NCI-H82 (cell line): ENCODE measurements around the gene HECTD2.
"Not testable (repeated sequence)": the region's sequence is repeated elsewhere in the genome, so short reads cannot be mapped to it uniquely, and the experiment has no call there.

Experiments
- DNase-seq: peaks from one replicate; lab custom pipeline; 2025; lab: John Stamatoyannopoulos, UW

HECTD2 gene

DNA sequence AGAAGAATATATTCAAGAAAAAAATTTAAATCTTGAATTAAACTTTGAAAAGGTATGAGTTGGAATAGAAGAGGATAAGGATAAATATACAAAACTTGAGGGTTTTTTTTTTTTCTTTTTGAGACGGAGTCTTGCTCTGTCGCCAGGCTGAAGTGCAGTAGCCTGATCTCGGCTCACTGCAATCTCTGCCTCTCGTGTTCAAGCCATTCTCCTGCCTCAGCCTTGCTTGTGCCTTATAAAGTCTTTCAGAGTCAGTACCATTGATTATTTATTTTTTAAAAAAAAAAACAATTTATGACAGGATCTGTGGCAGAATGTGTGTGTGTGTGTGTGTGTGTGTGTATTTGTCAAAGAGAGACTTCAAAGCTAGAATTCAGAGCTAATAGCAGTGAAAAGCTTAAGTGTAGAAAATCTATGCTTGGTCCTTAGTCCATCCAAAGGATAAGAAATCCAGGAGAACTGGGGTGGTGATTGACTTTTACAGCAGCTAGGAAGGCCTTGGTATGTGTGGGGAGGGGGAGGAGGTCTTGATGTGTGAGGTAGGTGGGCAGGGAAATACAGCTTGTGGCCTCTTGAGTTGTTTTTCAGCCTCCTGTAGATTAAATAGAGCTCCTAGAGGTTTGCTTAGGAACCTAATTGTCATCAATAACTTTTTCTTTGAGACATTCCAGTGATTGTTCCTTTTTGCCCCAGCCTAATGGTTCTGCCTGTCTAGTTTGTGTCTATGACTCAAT is 2.4 kb downstream of the HECTD2 start:
- DNase-seq: no peak

DNA sequence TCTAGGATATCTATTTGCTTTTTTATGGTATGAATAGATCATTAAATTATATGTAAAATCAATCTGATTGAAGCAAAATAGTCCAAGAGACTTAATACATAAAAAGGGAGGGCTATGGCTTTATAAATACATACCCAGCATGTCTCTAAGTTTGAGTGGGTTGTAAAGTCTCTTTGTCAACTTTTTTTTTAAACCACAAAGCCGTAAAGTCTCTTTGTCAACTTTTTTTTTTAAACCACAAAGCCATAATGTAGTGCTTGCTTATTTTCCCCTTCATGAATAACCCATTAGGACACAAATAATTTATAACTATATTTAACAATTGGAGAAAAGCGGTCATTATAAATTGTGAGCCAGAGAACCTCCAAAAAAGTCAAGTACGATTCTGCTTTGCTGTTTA is 5.7 kb downstream of the HECTD2 start:
- no peak for DNase-seq

DNA sequence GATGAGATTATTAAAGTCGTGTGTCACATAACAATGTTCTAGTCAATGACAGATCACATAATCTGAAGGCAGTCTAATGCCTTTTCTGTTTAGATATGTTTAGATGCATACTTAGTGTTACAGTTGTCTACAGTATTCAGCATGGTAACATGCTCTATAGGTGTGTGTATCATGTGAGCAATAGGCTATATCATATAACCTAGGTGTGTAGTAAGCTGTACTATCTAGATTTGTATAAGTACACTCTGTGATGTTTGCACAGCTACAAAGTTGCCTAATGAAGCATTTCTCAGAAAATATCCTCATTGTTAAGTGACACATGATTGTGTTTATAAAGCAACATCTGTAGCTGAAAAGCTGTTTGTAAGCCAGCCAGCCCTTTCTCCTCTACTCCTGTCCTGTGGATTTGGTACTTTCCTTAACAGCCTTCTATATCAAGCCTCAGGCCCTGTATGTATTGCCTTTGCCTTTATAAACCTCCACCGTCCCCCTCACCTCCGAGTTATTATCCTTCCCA is 6.3 kb downstream of the HECTD2 start:
- no peak for DNase-seq

DNA sequence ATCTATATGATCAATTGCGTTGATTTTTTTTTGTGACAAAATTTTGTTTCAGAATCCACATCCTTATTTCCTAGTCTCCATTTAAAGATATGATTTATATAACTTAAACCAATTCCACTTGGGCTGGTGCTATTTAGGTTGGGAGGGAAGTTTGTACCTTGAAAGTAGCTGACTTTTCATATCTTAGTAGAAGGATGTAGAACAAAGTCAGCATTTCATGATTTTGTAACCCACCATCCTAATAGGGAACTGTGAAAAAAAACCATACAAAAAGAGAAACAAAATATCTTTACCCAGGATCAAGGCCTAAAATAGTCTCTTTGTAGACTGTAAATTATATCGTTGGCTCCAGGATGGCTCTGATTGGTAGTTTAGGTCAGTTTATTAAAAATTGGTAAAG is 8.3 kb downstream of the HECTD2 start:
- DNase-seq: no peak

DNA sequence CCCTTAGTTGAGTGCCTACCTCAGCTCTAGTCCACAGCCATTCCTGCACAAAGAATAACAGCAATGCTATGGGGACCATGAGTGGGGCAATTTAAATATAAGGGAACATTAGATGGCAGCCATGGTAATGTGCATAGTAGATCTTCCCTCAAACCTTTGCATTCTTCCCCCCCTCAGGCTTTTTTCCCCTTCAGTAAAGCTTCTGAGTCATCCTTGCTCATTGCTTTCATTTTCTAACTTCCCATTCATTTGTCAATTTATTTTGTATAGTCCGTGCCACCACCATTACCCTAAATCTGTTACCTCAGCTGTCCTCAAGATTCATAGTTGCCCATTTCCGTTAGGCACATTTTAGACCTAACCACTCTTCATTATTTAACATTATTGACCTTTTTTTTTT is 10.7 kb downstream of the HECTD2 start:
- DNase-seq: no peak

DNA sequence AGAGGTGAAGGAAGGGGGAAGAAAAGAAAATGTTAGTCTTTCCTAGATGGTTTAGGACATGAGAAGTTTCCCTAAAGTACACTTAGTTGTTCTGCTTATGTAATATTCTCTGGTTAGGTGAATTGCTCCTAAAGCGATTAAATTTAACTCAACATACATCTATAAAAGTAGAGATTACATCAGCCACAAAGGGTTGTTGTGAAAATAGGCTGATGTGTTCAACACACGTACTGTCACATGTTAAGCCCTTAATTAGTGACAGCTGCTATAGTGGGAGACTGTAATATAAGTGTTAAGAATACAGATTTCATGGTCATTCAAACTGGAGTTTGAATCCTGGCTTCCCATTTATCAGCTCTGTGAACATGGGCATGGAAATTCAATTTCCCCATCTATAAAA is 12.8 kb downstream of the HECTD2 start:
- peak; percentile 76 for DNase-seq

DNA sequence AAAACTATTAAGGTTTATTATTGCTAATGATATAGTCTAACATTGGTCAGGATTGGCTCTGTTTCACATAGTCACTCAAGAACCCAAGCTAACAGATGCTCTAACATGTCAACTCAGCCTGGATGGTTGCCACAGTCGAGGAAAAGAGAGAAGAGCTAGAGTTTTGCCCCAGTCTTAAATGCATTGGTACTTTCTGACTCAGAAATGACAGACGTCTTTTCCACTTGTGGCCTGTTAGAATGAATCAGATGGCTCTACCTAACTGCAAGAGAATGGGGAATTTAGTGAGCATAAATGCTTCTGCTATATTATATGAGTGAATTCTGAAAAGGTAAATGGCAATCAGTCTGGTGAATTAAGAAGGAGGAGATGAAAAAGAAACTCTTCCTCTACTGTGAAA is 13.9 kb downstream of the HECTD2 start:
- no peak for DNase-seq

DNA sequence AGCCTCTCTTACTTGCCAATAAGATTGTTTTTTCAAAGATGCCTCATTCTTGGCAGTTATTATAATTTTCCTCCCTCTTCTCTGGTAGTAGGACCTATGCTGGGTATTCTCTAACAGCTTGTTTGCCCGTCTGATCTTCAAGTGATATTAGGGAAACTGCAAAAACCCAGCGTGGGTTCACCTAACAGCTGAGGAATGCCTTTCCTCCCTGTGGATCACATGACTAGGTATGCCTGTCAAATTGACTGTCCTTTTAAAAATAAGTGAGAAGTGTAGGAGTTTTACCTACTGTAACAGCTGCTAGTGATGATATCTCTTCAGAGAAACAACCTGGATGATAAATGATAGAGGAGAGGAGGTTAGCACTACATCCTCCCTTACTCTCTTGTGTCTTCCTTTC is 22.0 kb downstream of the HECTD2 start:
- DNase-seq: no peak

DNA sequence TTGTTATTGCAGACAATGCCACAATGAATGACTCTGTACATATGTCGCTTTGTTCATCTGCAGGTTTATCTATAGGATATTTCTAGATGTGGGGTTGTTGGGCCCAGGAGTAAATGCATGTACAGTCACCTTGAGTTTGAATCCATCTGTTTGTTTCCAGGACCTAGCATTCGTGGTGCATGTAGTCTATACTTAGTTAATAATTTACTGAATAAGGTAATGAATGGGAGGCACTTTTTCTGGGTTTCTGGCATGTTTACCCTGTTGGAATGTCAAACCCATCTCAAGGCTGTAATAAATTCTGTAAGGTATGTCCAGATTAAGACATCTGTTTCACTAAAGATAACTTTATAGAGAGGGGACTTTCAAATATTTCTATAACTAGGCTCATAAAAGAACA is 23.5 kb downstream of the HECTD2 start:
- no peak for DNase-seq

DNA sequence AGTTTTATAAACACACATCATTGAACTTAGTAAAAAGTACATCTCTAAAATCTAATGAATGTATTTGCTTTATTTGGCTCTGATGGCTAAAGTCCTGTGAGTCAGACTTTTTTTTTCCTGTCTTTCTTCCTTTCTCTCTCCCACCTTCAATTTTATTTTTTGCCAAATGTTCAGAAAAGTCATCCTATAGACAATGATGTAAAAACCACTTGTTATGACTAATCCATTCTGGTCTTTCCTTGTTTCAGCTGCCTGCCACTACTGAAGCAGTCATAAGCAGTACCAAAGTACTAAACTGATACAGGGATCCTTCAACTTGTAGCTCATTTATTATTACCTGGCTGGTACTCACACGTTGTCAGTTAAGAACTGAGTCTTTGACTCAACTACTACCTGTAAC is 23.9 kb downstream of the HECTD2 start:
- no peak for DNase-seq

DNA sequence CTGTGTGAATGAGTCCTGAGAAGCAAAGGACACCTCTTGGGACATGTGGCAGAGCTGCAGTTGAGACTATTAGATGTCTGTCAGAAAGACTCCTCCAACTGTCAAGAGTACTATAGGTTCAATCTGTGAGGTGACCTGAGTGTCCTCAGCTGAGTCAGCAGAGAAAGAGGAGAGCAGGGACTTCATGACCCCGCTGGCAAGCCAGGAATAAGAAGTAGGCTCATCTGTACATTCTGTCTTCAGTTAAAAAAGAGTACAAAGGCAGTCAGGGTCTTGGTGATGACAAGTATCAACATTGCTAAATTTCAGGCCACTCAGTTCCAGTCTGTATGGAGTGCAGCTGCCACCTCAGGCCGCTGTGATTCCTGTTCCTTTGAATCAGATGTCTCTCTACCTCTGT is 25.1 kb downstream of the HECTD2 start:
- no peak for DNase-seq

DNA sequence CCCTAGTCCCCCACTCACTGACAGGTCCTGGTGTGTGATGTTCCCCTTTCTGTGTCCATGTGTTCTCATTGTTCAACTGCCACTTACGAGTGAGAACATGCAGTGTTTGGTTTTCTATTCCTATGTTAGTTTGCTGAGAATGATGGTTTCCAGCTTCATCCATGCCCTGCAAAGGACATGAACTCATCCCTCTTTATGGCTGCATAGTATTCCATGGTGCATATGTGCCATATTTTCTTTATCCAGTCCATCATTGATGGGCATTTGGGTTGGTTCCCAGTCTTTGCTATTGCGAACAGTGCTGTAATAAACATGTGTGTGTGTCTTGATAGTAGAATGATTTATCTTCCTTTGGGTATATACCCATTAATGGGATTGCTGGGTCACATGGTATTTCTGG is 28.1 kb downstream of the HECTD2 start:
- not testable (repeated sequence) for DNase-seq

DNA sequence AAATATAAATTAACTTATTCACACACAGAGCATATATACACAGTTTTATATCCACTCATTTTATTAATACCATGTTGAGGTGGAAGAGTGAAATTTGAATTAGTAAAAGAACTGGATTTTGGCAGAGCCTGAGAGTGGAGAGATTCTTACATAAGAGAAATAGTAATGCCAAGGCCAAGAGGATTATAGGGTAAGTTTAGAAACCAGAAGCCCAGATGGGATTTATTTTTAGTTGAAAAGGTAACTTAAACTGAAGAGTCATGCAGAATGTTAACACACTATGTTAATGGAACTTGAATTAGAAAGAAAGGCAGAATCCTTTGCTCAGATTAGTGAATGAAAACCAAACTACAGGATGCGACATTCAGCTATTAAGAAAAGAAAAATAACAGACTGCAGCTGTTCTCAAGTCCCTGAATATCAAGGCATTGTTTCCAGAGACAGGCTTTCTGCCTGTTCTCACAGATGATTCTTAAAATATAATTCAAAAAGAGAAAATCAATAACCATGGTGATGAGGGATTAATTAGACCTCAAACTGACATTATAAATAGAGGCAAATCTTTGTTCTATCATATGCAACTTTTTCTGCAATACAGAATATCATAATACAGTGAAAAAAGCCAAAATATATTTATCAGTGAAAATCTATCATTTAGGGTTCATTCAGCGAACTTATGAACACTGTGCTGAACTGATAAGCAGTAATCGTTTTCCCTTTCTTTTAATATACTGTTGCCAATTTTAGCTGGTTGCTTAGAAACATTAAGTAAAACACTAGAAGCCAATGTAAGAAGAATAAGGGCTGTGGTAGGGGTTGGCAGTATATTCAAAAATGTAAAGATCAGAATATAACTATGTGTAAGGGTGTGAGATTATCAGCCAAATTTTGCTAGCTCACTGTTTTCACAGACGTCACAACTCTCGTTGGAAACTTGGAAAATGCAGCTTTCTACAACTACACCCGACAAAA is 34.4 kb downstream of the HECTD2 start:
- no peak for DNase-seq

DNA sequence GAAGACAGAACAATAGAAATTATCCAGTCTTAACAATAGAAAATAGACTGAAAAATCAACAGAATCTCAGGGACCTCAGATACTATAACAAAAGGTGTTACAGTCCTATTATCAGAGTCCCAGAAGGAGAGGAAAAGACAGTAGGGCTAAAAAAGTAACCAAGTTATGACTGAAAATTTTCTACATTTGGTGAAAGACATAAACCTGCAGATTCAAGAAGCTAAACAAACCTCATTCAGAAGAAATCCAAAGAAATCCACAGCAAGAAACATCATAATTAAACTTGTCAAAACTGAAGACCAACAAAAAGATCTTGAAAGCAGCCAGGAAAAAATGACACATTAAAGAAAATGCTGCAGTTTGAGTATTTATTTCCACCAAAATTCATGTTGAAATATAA is 41.9 kb downstream of the HECTD2 start:
- DNase-seq: no peak

DNA sequence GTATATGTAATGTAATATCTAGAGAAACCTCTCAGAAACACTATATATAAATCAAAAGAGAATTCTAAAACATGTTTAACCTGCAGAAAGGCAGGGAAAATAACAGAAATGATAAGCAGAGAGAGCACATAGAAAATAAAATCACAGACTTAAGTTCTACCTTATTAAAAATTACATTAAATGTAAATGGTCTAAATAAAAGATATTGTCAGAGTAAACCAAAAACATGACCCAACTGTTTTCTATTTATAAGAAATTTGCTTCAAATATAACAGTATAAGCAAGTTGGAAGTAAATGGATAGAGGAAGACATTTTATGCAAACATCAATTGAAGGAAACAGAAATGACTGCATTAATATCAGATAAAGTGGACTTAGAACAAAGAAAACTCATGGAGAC is 43.4 kb downstream of the HECTD2 start:
- DNase-seq: no peak

DNA sequence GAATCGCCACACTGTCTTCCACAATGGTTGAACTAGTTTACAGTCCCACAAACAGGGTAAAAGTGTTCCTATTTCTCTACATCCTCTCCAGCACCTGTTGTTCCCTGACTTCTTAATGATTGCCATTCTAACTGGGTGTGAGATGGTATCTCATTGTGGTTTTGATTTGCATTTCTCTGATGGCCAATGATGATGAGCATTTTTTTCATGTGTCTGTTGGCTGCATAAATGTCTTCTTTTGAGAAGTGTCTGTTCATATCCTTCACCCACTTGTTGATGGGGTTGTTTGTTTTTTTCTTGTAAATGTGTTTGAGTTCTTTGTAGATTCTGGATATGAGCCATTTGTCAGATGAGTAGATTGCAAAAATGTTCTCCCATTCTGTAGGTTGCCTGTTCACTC is 45.0 kb downstream of the HECTD2 start:
- not testable (repeated sequence) for DNase-seq

DNA sequence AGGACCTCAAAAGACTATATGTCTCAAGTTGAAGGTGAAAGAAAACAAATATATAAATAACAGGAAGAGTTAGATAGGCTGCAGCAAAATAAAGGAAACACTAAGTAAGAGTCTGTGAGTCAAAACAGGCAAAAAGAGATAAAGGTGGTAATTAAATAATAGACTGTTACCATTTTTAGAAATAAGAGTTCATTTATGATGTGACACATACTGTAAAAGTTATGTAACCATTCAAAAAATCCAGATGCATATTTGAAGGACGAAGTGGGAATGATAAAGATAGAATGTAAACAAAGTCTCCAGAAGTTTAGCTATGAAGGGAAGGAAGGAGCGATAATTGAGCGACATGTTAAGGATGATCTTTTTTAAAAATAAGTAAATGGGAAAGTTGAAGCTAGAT is 50.5 kb downstream of the HECTD2 start:
- DNase-seq: no peak

DNA sequence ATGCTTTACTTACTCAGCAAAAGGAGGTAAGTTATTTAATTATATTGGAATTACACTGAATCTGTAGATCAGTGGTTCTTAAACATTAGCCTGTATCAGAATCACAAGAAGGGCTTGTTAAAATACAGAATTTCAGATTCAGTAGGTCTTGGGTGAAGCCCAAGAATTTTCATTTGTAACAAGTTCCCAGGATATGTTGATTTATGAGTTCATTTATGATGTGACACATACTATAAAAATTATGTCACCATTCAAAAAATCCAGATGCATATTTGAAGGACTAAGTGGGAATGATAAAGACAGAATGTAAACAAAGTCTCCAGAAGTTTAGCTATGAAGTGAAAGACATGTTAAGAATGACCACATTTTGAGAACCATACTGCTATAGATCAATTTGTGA is 52.3 kb downstream of the HECTD2 start:
- DNase-seq: no peak

DNA sequence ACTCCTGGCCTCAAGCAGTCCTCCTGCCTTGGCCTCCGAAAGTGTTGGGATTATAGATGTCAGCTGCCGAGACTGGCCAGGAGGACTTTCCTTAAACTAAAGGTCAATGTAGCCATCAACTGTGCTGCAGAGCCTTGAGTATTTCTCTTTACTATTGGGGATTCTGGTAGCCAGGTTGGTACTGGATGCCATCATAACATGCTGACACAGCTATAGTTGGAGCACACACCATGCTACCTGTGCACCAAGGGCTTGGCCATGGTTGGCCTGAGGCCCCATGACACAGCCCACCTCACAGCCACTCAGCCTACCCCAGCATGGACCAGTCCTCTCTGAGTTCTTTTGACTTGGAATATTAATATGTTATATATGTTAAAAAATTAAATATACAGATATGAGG is 54.4 kb downstream of the HECTD2 start:
- DNase-seq: no peak

DNA sequence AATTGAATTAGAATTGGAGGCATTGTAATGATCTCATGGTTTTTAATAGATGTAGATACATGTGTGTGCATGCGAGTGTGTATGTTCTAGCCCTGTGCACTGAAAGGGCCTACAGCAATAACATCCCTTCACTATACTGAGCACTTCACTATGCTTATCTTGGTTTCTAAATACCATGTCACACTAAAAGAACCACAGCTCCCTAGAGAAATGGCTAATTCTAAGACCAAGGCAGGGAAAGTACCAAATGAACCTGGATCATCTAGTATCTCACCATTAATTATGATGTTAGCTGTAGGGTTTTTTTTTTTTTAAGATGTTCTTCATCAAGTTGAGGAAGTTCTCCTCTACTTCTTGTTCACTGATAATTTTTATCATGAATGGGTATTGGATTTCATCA is 55.1 kb downstream of the HECTD2 start:
- no peak for DNase-seq

DNA sequence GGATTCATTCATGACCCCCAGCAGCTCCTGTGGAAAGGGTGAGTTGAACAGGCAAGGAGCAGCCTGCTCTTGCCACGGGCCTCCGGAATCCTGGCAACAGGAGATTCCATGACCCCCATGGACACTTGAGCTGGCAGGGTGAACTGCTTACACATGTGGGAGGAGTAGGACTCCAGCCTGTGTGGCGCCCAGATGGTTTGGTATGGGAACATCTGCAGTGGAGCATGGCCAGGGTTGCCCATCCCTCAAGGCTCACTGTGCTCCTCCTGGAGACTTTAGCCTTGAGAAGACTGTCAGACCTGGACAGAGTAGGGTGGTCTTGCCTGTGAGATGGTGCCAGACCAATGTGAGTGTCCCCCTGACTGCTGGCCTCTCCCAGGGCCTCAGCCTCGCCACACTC is 57.0 kb downstream of the HECTD2 start:
- no peak for DNase-seq

DNA sequence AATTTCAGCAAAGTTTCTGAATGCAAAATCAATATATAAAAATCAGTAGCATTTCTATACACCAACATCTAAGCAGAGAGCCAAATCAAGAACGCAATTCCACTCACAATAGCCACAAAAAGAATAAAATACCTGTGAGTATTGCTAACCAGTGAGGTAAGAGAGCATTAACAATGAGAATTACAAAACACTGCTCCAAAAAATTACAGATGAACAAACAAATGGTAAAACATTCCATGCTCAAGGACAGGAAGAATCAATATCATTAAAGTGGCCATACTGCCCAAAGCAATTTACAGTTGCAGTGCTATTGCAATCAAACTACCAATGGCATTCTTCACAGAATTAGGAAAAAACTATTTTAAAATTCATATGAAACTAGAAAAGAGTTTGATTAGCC is 61.5 kb downstream of the HECTD2 start:
- no peak for DNase-seq

DNA sequence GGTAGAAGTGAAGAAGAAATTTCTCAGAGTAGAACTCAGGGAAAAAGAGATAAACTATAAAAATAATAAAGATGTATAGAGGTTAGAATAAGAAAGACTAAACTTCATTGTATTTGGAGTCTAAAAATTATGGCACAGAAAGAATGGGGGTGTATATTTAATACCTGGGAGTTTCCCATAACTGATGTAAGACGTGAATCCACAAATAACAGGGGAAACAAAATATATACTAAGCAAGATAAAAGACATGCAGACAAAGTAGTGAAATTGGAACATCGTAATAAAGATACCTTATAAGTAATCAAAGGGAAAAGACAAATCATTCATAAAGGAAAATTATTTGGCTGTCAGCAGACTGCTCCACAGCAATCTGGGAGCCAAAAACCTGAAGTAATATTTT is 62.8 kb downstream of the HECTD2 start:
- DNase-seq: no peak
